Adrenal gland (tissue), 5 donors: ENCODE data around the gene TNNT3.
"Not testable (repeated sequence)": the region's sequence is repeated elsewhere in the genome, so short reads cannot be mapped to it uniquely, and the experiment has no call there.

ENCODE experiments used
- POLR2A ChIP-seq, 2 donors: fragments of 450-650 bp; IDR thresholded peaks; one replicate each; pipeline ENCODE4 v1.6.1; 2017; ENCODE audit warnings: antibody characterized with exemption in 2 of 2, mild to moderate bottlenecking in 2 of 2, moderate library complexity in 1 of 2
- TF ChIP-seq, protein P1 (sequence below), 6 experiments: fragments of 450-650 bp in 4 of 6; fragments of 200-600 bp in 2 of 6; sonication (generic) in 1 of 6; IDR thresholded peaks; 1 replicate in 5 of 6; 2 replicates in 1 of 6; pipeline versions ENCODE4 v1.5.1 to v1.8.0; 2016 to 2021; ENCODE audit warnings: antibody characterized with exemption in 6 of 6, mild to moderate bottlenecking in 2 of 6, moderate library complexity in 1 of 6
- donor health status: DM: no; HTN: no; CAD: no.

DNA sequence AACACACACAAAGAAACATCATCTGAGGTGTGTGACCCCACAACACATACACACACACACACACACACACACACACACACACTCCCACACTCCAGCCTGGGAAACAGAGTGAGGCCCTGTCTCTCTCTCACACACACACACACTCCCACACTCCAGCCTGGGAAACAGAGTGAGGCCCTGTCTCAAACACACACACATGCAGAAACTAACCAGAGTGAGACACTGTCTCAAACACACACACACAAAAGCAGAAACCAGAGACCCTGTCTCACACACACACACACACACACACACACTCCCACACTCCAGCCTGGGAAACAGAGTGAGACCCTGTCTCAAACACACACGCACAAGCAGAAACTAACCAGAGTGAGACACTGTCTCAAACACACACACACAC lies 20.3 kb downstream of the TNNT3 start:
- TF ChIP-seq, protein P1, sequence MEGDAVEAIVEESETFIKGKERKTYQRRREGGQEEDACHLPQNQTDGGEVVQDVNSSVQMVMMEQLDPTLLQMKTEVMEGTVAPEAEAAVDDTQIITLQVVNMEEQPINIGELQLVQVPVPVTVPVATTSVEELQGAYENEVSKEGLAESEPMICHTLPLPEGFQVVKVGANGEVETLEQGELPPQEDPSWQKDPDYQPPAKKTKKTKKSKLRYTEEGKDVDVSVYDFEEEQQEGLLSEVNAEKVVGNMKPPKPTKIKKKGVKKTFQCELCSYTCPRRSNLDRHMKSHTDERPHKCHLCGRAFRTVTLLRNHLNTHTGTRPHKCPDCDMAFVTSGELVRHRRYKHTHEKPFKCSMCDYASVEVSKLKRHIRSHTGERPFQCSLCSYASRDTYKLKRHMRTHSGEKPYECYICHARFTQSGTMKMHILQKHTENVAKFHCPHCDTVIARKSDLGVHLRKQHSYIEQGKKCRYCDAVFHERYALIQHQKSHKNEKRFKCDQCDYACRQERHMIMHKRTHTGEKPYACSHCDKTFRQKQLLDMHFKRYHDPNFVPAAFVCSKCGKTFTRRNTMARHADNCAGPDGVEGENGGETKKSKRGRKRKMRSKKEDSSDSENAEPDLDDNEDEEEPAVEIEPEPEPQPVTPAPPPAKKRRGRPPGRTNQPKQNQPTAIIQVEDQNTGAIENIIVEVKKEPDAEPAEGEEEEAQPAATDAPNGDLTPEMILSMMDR (IDR thresholded peaks at IDR 0.05), result not testable (repeated sequence)
- TF ChIP-seq POLR2A (IDR thresholded peaks at IDR 0.05), result not testable (repeated sequence)
